K562 (cell line): ENCODE results near the gene MAPRE2. TPM values are rescaled to one million over a fixed set of nuclear protein-coding genes. Genes with fewer than 3 reads are reported as not detected.

Experiments used
- ATAC-seq: fragments of 200-7000 bp; cut with Tn5 transposase; 3 replicates; pipeline ENCODE4 v1.9.1; 2020; ENCODE audit warnings: moderate library complexity
- BruUV-seq: library from RNA; stranded (reverse); fragments of 400-500 nt; replicated peaks from 2 replicates; lab custom pipeline; 2021; lab: Mats Ljungman, UMichigan
- CTCF ChIA-PET: fragments of 300-600 bp; formaldehyde crosslinking; extraction: SDS; loops from one replicate; lab custom pipeline; 2021; ENCODE audit warnings: low intra/inter-chr PET ratio; lab: Yijun Ruan, JAX
- POLR2A ChIA-PET: fragments of 300-600, 350-650 bp; sonication (Branson Sonifier 250); formaldehyde crosslinking; extraction: SDS; loops from one replicate; lab custom pipeline; 2021; ENCODE audit warnings: antibody characterized with exemption, inconsistent platforms; lab: Yijun Ruan, JAX
- DNase-seq, 4 experiments: peaks; one replicate each; pipeline versions ENCODE4 v3.0.0 to v3.0.0-alpha.2; 2011 to 2018; ENCODE audit warnings: low spot score in 3 of 4, mixed read lengths in 3 of 4; ENCODE audit errors: extremely low read depth in 1 of 4
- FAIRE-seq: peaks from 2 replicates; lab custom pipeline; 2011; peaks lifted over from hg19 to GRCh38; lab: Jason Lieb, UNC
- H2AFZ ChIP-seq: 2 replicates; pipeline ENCODE4 v1.6.0; 2011; ENCODE audit warnings: low read depth, low read length, control low read depth, inconsistent platforms
- H3K27ac ChIP-seq: fragments of 200-600 bp; 3 replicates; pipeline ENCODE4 v1.8.0; 2011; ENCODE audit warnings: low read depth, mild to moderate bottlenecking, control low read depth, inconsistent platforms, low read length, moderate library complexity, mixed read lengths; ENCODE audit errors: extremely low read depth
- H3K27me3 ChIP-seq, 2 experiments: fragments of 300-600 bp in 1 of 2; 2 replicates in 1 of 2; 3 replicates in 1 of 2; pipeline versions ENCODE4 v1.6.0 to v1.8.0; 2011; ENCODE audit warnings: inconsistent platforms in 2 of 2, low read length in 2 of 2, mild to moderate bottlenecking in 1 of 2, mixed read lengths in 1 of 2, moderate library complexity in 1 of 2; ENCODE audit not compliant: control insufficient read depth in 2 of 2, insufficient read depth in 2 of 2
- H3K36me3 ChIP-seq: fragments of 300-600 bp; 3 replicates; pipeline ENCODE4 v1.8.0; 2011; ENCODE audit warnings: mild to moderate bottlenecking, low read length, inconsistent platforms; ENCODE audit not compliant: control insufficient read depth, insufficient read depth
- H3K4me1 ChIP-seq, 2 experiments: fragments of 200-600 bp in 1 of 2; replicated peaks in 1 of 2; 2 replicates in 1 of 2; 3 replicates in 1 of 2; pipeline versions ENCODE4 v1.5.1 to v1.8.0; 2011; ENCODE audit warnings: inconsistent platforms in 2 of 2, low read length in 2 of 2, mild to moderate bottlenecking in 1 of 2, mixed read lengths in 1 of 2, moderate library complexity in 1 of 2; ENCODE audit not compliant: control insufficient read depth in 2 of 2, insufficient read depth in 2 of 2
- H3K4me2 ChIP-seq: 2 replicates; pipeline ENCODE4 v1.6.1; 2011; ENCODE audit warnings: low read length, control low read depth, inconsistent platforms, mixed read lengths; ENCODE audit not compliant: insufficient read depth
- H3K4me3 ChIP-seq: fragments of 200-600 bp; sonication (generic), shearing (Covaris generic); 2 replicates; pipeline ENCODE4 v1.5.1; 2016; ENCODE audit warnings: control low read depth, inconsistent platforms
- H3K79me2 ChIP-seq: fragments of 200-600 bp; 3 replicates; pipeline ENCODE4 v1.8.0; 2011; ENCODE audit warnings: low read length, inconsistent platforms; ENCODE audit not compliant: control insufficient read depth, insufficient read depth
- H3K9ac ChIP-seq, 2 experiments: 2 replicates each; pipeline versions ENCODE4 v1.6.0 to v1.6.1; 2011; ENCODE audit warnings: low read depth in 2 of 2, low read length in 2 of 2, control low read depth in 1 of 2, inconsistent platforms in 1 of 2, mild to moderate bottlenecking in 1 of 2, mixed read lengths in 1 of 2; ENCODE audit not compliant: insufficient read depth in 1 of 2
- H3K9me1 ChIP-seq: one replicate; pipeline ENCODE4 v1.6.0; 2011; ENCODE audit warnings: inconsistent platforms, mild to moderate bottlenecking, low read length, moderate library complexity; ENCODE audit not compliant: control insufficient read depth, insufficient read depth
- H3K9me3 ChIP-seq: replicated peaks from 2 replicates; pipeline ENCODE4 v1.5.1; 2011; ENCODE audit warnings: low read depth, low read length, inconsistent platforms; ENCODE audit not compliant: control insufficient read depth, insufficient read depth
- H4K20me1 ChIP-seq: replicated peaks from 2 replicates; pipeline ENCODE4 v1.6.1; 2011; ENCODE audit warnings: low read length, inconsistent platforms, mixed read lengths; ENCODE audit not compliant: control insufficient read depth, insufficient read depth
- HLTF ChIP-seq: fragments of 450-650 bp; IDR thresholded peaks from 2 replicates; pipeline ENCODE4 v1.6.1; 2016
- KAT7 ChIP-seq: sonication (generic); formaldehyde crosslinking; IDR thresholded peaks from 2 replicates; pipeline ENCODE4 v1.8.0; 2022; ENCODE audit warnings: missing genetic modification reagents, mild to moderate bottlenecking, borderline replicate concordance
- MTA2 ChIP-seq: fragments of 450-650 bp; IDR thresholded peaks from 2 replicates; pipeline ENCODE4 v1.6.1; 2016; ENCODE audit warnings: low read depth
- NBN ChIP-seq: fragments of 450-650 bp; IDR thresholded peaks from 2 replicates; pipeline ENCODE4 v1.6.1; 2016; ENCODE audit warnings: low read depth, mild to moderate bottlenecking
- SAFB2 ChIP-seq: fragments of 200-400 bp; formaldehyde crosslinking; IDR thresholded peaks from 2 replicates; pipeline ENCODE4 v1.6.1; 2018; ENCODE audit warnings: borderline replicate concordance, low read length, low read depth, moderate library complexity; ENCODE audit not compliant: severe bottlenecking
- WGBS: fragments of 100-300 bp; shearing (Covaris generic); methylation state at CpG from one replicate; pipeline ENCODE4 v1.1.6; 2016; ENCODE audit warnings: low coverage, mixed read lengths; ENCODE audit not compliant: insufficient coverage; ENCODE audit errors: missing lambda C conversion rate; 5-methylcytosine and 5-hydroxymethylcytosine counted together
- in situ Hi-C: fragments of 300-500 bp; cut with MboI; formaldehyde crosslinking; loops from 4 replicates; pipeline ENCODE4 v1.15.0; 2018; ENCODE audit warnings: inconsistent platforms, mixed read lengths
- intact Hi-C: fragments of 100-400 bp; cut with micrococcal nuclease; formaldehyde crosslinking; loops from 2 replicates; pipeline ENCODE4 v1.14.2; 2022
- polyA plus RNA-seq, 8 experiments: library from polyadenylated mRNA; depleted of rRNA in 4 of 8; stranded (reverse) in 5 of 8; unstranded in 3 of 8; fragments of >200 nt; fragmentation: Nextera tagmentation in 2 of 8; fragmentation: Illumina TruSeq in 1 of 8; extraction: Ambion mirVana in 2 of 8; extraction: Trizol in 1 of 8; gene quantifications; 2 replicates each; pipeline versions ENCODE4 v1.2.1 to v1.2.3, GENCODE V29; 2011 to 2014; ENCODE audit warnings: inconsistent platforms in 1 of 8, missing spikeins in 1 of 8
- total RNA-seq, 7 experiments: library from RNA; depleted of rRNA in 6 of 7; stranded (reverse); fragments of >200 nt in 6 of 7; fragmentation: Illumina TruSeq in 2 of 7; extraction: Trizol in 2 of 7; gene quantifications; 2 replicates each; pipeline versions ENCODE4 v1.2.1 to v1.2.3, GENCODE V29; 2011 to 2021; ENCODE audit warnings: low replicate concordance in 1 of 7
- TF ChIP-seq, protein P1 (sequence below): fragments of 200-400 bp; formaldehyde crosslinking; IDR thresholded peaks from 2 replicates; pipeline ENCODE4 v1.6.1; 2017; ENCODE audit warnings: mild to moderate bottlenecking, low read depth, low read length, moderate library complexity

Gene MAPRE2
- total and polyA plus RNA-seq, 9 of the 15 experiments (the other 6 are each of a cell fraction or from before 2014, with no cell fraction given): 32.3 to 70.7 (median 40.7) TPM

DNA sequence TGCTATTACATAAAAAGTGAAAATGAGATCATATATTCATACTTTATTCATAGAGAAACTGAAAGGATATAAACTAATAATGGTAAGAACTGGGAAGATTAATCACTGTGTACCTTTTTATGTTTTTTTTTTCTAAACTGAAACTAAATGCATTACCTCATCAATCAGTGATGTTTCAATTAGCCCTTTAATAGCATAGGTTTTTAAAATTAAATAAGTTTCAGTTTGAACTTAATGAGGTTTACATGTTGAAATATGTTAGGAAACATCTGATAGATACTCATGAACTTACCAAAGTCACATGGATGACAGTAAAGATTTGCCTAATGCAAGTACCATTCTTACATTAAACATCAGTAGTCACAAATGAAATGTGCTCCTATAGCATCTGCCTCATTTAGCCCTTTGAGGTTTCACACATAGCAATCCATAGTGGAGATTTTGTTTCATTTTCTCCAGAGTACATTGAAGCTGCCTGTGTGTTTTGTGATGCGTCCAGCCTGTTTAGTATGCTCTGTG is 8.9 kb downstream of the MAPRE2 start:
- DNase-seq (no peak), FAIRE-seq (no peak), ATAC-seq (peak; percentile 17)
- in situ Hi-C loops: no loop called here
- peak overlapping the region; percentile 51 for H3K4me2 ChIP-seq
- no peak overlapping the region for H3K9ac ChIP-seq
- H4K20me1 ChIP-seq: no peaks in the 10 kb centered on the region
- peaks cover 91% of the 10 kb centered on the region for H3K79me2 ChIP-seq
- TF ChIP-seq MTA2 (no peak), SAFB2 (no peak), NBN (no peak), KAT7 (CRISPR knock-in tag) (0 out of 2 replicates have a peak, but pooled peaks have one; percentile 10), HLTF (no peak)
- TF ChIP-seq, protein P1, sequence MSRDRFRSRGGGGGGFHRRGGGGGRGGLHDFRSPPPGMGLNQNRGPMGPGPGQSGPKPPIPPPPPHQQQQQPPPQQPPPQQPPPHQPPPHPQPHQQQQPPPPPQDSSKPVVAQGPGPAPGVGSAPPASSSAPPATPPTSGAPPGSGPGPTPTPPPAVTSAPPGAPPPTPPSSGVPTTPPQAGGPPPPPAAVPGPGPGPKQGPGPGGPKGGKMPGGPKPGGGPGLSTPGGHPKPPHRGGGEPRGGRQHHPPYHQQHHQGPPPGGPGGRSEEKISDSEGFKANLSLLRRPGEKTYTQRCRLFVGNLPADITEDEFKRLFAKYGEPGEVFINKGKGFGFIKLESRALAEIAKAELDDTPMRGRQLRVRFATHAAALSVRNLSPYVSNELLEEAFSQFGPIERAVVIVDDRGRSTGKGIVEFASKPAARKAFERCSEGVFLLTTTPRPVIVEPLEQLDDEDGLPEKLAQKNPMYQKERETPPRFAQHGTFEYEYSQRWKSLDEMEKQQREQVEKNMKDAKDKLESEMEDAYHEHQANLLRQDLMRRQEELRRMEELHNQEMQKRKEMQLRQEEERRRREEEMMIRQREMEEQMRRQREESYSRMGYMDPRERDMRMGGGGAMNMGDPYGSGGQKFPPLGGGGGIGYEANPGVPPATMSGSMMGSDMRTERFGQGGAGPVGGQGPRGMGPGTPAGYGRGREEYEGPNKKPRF: no peak
- H3K4me3 ChIP-seq: no peak overlapping the region
- no TSS peak for BruUV-seq
- H3K9me3 ChIP-seq: peaks cover 5% of the 10 kb centered on the region; the same call in 1 of the 2 replicates
- intact Hi-C loops: no loop called here
- H3K9me1 ChIP-seq: no peaks in the 10 kb centered on the region
- H3K27ac ChIP-seq: peak overlapping the region; percentile 5; the same call in 1 of the 3 replicates
- 71% methylated on average over 1 of the region's 1 CpG for WGBS
- no peak overlapping the region for H2AFZ ChIP-seq
- POLR2A ChIA-PET: interaction anchor here (1.0 to 2.4 kb wide), 4 partner anchors 9 to 32 kb away, joined by 3 to 21 read pairs (median 10); partner anchors contain the start of gene MAPRE2
- peaks cover 15 to 55% of the 10 kb centered on the region in 2 experiments for H3K4me1 ChIP-seq
- CTCF ChIA-PET: no interaction called here
- no peaks in the 10 kb centered on the region for H3K27me3 ChIP-seq
- peaks cover 4% of the 10 kb centered on the region; the same call in 1 of the 3 replicates for H3K36me3 ChIP-seq
